Nucleus accumbens (tissue), 56 donors: Measurements from ENCODE around the gene ADAM22.
"Not testable (repeated sequence)": the region's sequence is repeated elsewhere in the genome, so short reads cannot be mapped to it uniquely, and the experiment has no call there.

ENCODE experiments used
- DNase-seq, 56 donors: peaks; one replicate each; lab custom pipeline; 2025; lab: John Stamatoyannopoulos, UW

Gene ADAM22, protein sequence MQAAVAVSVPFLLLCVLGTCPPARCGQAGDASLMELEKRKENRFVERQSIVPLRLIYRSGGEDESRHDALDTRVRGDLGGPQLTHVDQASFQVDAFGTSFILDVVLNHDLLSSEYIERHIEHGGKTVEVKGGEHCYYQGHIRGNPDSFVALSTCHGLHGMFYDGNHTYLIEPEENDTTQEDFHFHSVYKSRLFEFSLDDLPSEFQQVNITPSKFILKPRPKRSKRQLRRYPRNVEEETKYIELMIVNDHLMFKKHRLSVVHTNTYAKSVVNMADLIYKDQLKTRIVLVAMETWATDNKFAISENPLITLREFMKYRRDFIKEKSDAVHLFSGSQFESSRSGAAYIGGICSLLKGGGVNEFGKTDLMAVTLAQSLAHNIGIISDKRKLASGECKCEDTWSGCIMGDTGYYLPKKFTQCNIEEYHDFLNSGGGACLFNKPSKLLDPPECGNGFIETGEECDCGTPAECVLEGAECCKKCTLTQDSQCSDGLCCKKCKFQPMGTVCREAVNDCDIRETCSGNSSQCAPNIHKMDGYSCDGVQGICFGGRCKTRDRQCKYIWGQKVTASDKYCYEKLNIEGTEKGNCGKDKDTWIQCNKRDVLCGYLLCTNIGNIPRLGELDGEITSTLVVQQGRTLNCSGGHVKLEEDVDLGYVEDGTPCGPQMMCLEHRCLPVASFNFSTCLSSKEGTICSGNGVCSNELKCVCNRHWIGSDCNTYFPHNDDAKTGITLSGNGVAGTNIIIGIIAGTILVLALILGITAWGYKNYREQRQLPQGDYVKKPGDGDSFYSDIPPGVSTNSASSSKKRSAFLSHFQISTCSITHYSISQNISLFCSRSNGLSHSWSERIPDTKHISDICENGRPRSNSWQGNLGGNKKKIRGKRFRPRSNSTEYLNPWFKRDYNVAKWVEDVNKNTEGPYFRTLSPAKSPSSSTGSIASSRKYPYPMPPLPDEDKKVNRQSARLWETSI

DNA sequence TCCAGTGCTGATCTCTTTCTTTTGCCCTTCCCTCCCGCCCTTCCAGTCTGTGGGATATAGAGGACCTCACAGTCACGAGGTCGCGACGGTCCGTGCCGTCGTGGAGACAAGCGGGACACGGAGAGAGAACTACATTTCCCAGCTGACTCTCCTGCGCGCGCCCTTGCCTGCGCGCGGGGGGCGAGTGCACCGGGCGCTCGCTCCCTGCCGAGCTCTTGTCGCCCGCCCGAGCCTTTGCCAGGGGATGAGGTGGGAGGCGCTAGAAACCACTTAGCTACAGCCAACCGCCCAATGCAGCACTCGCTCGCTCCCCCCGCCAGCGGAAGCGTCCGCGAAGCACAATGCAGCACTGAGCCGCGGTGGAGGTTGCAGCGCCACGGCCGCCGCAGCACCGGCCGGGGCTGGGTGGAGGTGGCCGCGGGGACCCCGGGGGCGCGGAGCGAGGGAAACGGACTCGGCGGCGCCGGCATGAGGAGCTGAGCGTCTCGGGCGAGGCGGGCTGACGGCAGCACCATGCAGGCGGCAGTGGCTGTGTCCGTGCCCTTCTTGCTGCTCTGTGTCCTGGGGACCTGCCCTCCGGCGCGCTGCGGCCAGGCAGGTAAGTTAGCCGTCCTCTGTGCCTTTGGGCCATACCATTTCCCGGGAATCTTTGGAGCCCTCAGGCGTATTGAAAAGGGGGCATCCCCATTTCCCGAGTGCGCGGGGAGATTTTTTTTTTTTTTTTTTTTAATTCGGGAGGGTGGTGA is at the start of gene ADAM22:
ADAM22 (plus strand) TSS at position 299 of the 746 bp plus-strand sequence; CDS start at position 514, 215 bp downstream.
- DNase-seq: peak; percentile 39 to 97 (median 93)

DNA sequence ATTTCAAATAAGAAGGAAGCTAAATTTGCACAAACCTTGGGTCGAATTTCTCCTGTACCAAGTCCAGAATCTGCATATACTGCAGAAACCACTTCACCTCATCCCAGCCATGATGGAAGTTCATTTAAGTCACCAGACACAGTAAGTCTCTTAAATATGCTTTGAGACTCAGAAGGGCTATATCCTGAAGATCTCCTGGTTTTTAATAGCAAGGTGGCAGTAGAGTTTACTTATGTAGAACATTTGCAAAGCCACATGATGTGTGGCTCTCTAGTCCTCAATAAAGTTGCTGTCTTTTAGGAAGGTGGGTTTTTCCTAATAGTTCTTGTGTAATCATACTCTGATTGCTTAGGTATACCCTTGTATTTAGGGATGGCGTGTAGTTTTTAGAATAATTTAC is 49.0 kb upstream of the ADAM22 start:
- DNase-seq: no peak

DNA sequence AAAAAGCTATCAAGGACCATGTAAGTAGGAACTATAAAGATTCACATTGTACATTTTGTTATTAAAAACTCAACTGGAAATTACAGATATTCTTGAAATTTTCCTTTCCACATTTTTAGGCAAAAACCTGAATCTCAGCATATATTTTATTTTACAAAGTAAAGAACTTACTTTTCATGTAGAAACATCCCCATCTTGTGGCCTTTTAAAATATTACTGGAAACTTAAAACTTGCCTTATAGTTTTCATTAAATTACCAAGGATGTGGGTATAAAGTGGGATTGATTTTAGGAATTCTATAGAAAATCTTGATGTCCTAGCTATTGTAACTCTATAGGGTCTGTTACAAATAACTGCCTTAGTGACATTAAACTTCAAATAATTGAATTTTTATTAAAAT is 47.2 kb upstream of the ADAM22 start:
- DNase-seq: no peak

DNA sequence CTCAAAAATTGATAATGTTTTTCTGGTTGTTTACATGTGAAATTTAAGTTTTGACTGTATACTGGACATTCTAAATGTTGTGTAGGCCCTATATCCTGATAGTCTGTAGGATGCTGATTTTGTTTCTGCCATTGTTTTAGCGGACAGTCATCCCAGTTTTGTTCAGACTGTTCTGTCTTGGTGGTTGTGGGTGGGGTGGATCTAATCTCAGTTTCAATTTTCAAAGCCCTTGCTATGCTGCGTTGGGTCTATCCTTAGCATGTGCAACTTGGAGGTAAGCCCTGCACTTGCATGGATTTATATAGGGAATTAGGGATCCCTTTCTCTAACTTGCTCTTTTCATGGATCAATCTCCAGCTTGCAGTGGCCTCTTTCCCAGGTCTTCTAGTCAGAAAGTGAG is 38.7 kb upstream of the ADAM22 start:
- DNase-seq: no peak

DNA sequence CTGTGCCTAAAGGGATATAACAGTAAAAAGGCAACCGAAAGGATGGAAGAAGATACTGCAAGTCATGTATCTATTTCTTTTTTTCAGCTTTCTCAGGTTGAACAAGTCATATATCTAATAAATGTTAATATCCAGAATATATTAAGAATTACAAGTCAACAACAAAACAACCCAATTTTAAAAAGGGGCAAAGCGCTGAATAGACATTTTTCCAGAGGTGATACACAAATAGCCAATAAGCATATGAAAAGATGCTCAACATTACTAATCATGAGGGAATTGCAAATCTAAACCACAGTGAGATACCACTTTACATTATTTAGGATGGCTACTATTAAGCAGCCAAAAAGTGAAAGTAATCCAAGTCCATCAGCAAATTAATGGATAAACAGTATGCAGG is 34.8 kb upstream of the ADAM22 start:
- DNase-seq: no peak

DNA sequence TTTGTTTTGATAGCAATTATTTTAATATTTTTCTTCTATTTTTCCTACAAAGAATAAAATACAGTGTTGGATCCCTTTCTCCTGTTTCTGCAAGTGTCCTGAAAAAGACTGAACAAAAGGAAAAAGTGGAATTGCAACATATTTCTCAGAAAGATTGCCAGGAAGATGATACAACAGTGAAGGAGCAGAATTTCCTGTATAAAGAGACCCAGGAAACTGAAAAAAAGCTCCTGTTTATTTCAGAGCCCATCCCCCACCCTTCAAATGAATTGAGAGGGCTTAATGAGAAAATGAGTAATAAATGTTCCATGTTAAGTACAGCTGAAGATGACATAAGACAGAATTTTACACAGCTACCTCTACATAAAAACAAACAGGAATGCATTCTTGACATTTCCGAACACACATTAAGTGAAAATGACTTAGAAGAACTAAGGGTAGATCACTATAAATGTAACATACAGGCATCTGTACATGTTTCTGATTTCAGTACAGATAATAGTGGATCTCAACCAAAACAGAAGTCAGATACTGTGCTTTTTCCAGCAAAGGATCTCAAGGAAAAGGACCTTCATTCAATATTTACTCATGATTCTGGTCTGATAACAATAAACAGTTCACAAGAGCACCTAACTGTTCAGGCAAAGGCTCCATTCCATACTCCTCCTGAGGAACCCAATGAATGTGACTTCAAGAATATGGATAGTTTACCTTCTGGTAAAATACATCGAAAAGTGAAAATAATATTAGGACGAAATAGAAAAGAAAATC is 26.7 kb upstream of the ADAM22 start:
- DNase-seq: not testable (repeated sequence)

DNA sequence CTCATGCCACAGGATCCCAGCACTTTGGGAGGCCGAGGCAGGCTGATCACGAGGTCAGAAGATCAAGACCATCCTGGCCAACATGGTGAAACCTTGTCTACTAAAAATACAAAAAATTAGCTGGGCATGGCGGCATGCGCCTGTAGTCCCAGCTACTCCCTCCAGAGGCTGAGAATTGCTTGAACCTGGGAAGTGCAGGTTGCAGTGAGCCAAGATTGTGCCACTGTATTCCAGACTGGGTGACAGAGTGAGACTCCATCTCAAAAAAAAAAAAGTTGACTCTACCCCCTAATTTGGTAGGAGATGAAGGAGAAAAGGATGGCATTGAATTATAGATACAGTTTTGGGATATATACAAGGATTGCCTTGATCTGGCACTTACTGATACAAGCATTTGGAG is 25.2 kb upstream of the ADAM22 start:
- DNase-seq: not testable (repeated sequence)

DNA sequence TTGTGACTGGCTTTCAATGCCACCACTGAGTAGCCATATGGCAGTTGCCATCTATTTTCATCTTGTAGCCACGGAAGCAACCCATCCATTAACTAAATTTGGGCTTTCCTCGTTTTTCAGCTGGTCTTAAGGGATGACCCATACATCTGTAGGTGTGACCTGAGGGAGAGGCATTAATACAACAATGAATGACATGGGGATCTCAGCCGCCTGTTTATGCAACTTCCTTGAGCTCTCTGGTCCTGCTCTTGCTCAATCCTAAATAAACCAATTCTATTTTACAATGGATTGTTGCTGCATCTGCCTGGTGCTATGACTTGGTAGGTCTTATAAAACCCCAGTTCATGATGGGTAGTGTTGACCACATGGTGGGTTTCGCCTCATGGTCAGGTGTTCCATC is 21.9 kb upstream of the ADAM22 start:
- DNase-seq: no peak

DNA sequence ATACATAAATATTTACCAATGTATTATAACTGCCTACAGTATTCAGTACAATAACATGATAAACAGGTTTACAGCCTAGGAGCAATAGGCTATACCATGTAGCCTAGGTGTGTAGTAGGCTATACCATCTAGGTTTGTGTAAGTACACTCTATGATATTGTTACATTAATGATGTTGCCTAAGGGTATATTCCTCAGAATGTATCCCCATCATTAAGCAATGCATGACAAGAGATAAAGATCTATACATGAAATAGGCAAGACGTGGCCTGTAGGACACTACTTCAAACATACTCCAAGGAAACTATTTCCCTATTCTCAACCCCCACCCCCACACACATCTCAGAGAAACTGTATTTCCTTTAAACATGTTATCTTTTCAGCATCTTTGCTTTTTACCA is 15.3 kb upstream of the ADAM22 start:
- DNase-seq: no peak

DNA sequence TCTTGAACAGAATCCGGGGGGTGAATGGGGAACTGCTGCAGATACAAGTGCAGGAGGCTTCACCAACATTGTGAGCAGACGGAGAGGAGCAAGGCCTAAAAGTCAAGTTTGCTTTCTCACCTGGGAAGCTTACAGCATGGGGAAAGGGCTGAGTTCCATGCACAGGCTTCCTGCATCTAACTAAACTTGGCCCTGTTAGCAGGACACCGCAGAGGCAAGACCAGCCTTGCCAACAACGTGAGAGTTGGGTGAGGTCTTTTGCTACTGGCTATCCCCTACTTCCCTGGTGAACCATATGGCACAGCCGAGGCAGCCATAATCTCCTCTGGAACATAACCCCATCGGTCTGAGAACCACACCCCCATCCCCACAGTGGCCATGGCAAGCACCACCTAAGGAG is 14.2 kb upstream of the ADAM22 start:
- no peak for DNase-seq

DNA sequence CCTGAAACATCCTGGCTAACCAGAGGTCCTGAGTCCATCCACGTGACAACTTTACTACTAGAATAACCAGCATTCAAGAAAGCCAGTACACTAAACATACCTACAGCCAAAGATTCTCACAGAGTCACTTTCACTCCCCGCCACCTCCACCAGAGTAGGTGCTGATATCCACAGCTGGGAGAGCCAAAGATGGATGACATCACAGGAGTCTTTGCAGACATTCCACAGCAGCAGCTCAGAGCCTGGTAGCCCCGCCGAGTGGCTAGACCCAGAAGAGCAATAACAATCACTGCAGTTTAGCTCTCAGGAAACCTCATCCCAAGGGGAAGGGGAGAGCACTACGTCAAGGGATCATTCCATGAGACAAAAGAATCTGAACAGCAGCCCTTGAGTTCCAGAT is 13.5 kb upstream of the ADAM22 start:
- DNase-seq: no peak

DNA sequence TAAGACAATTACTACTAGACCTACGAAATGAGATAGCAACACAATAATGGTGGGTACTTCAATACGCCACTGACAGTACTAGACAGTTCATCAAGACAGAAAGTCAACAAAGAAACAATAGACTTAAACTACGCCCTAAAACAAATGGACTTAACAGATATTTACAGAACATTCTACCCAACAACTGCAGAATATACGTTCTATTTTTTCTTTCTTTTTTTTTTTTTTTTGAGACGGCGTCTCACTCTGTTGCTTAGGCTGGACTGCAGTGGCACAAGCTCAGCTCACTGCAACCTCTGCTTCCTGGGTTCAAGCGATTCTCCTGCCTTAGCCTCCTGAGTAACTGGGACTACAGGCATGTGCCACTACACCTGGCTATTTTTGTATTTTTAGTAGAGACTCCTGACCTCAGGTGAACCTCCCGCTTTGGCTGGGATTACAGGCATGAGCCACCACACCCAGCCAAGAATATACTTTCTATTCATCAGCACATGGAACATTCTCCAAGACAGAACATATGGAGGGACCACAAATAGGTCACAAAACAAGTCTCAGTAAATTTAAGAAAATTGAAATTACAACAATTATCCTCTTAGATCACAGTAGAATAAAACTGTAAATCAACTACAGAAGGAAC is 11.2 kb upstream of the ADAM22 start:
- DNase-seq: not testable (repeated sequence)

DNA sequence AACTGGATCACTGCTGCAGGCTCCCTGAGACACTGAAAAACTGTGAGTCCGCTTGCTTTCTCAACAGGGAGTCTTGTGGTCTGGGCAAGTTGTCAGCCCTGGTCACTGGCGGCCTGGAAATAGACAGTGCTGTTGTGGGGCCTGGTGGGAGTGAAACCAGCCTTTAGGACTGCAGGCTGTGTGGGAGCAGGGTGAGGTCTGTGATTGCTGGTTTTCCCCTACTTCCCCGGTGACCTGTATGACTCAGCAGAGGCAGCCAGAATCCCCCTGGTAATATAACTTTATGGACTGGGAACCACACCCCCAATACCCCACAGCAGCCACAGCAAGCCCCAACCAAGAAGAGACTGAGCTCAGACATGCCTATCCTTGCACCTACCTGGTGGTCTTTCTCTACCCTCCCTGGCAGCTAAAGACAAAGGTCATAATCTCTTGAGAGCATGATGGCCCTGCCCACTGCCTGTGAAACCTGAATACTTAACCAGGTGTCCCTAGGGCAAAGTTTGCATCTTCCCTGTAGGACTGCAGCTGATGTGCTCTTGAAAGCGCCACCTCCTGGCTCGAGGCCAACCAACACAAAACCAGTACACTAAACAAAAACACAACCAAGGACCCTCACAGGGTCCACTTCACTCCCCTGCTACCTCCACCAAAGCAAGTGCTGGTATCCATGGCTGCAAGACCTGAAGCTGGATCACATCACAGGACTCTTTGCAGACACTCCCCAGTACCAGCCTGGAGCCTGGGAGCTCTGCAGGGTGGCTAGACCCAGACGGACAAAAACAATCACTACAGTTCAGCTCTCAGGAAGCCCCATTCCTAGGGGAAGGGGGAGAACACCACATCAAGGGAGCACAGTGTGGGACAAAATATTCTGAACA is 7.2 kb upstream of the ADAM22 start:
- peak in 1 of 56 donors; percentile 1 for DNase-seq

DNA sequence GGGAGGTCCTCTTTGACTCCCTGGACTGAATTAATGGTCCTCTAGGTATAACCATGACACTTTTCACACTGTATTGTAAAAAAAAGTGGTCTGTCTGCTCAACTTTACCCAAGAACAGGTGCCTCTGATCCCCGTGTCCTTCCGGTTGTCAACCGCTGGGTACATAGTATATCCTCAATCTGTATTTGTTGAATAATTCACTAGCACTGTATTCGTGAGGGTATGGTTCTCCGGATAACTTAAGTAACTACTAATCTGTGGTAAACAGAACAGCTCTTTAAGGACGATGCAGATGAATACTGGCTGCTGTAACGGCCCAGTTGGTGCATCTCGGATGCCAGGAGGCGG is 472 bp upstream of the ADAM22 start:
- DNase-seq: no peak

DNA sequence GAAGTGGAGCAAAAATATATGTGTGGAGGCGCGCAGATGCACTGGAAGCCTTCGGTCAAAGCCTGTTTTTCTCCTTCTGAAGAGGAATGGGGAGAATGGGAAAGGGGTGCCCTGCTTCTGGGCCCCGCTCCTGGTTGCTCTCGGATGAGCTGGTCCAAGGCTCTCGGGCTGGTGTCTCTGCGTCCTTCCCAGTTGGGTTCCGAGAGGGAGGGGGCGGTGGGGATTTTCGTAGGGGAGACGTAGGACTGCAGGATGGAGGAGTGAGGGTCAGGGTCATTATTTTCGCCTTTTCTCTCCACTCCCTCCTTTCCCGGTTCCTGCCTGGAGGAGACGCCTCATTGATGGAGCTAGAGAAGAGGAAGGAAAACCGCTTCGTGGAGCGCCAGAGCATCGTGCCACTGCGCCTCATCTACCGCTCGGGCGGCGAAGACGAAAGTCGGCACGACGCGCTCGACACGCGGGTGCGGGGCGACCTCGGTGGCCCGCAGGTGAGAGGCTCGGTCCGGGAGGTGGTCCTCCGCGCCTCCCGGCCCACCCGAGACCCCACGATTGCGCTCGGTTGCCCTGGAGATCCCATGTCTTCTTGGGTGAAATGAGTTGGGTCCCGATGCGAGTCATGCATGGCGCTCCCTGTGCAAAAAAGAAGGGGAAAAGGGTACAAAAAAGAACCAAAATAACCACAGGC is 790 bp downstream of the ADAM22 start:
- DNase-seq: peak in 45 of 56 donors; percentile 15 to 71 (median 47)

DNA sequence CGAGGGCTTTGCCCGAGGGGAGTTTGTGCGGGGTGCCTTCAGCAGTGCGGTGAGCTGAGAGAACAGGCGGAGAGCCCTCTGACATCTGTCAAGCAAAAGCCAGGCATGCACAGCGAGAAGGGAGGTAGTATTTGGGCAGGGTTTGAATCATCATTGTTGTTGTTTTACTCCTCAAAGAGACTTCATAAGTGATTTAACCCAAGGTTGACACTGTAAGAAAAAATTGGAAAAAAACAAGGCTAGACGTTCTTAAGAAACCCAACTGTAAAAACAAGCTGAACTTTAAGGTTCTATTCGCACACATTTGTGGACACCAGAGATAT is 1.3 kb downstream of the ADAM22 start:
- peak in 2 of 56 donors; percentile 9 to 40 for DNase-seq

DNA sequence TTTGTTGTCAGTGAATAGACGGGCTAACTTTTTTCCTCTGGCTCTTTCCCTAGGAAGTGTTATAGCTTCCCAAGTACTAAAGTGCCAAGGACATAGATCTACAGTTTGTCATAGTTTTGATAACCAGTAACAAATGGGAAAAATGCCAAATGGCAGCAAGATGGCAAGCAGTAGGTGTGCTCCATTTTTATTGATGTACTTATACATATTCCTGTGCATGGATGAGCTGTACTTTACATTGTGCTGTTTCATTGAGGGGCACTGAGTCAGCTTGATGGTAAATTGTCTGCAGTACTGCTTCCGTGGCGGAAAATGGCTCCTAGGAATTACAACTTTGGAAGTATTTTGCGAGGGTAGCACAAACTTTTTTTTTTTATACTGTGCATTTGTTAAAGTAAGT is 7.1 kb downstream of the ADAM22 start:
- no peak for DNase-seq

DNA sequence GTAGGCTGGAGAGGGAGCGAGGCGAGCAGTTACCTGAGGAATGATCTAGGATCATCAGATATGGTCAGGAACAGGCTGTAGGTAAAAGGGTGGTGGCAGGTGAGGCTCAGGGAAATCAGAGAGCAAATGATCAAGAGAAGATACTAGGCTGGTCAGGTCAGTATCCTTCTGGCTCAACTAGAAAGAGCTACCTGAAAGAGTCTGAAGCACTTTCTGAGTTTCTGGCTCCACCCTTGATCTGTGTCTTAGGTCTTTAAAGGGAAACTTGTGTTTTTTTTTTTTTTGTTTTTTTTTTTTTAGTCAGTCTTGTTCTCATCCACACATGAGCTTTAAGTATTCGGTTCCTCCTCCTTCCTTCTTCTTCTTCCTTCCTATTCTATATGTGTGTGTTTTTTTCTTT is 10.5 kb downstream of the ADAM22 start:
- no peak for DNase-seq
